NCI-H2029 treated with DMSO at 0.1 percent for 48 hours (cell line): ENCODE measurements around the gene GFOD1.
A peak's percentile ranks its signal among the peaks of the same experiment; 100 is the strongest.

Experiments
- DNase-seq: peaks from one replicate; lab custom pipeline; 2025; lab: John Stamatoyannopoulos, UW

Gene GFOD1

GRCh38 chr6:13423252-13423651, 64.1 kb downstream of the GFOD1 start:
- DNase-seq = no peak

GRCh38 chr6:13422681-13423221, 64.6 kb downstream of the GFOD1 start:
- DNase-seq = no peak

- no peak for DNase-seq
Observed at GRCh38 chr6:13421425-13422059, 65.9 kb downstream of the GFOD1 start.

- no peak for DNase-seq
Observed at GRCh38 chr6:13420269-13420668, 67.1 kb downstream of the GFOD1 start.

GRCh38 chr6:13419422-13420195, 67.8 kb downstream of the GFOD1 start:
- no peak for DNase-seq

- no peak for DNase-seq
Observed at GRCh38 chr6:13418844-13419243, 68.6 kb downstream of the GFOD1 start.

- DNase-seq = no peak
Observed at GRCh38 chr6:13417954-13418353, 69.4 kb downstream of the GFOD1 start.

- DNase-seq = no peak
Observed at GRCh38 chr6:13417431-13417830, 70.0 kb downstream of the GFOD1 start.

GRCh38 chr6:13415283-13415682, 72.1 kb downstream of the GFOD1 start:
- no peak for DNase-seq

- no peak for DNase-seq
Observed at GRCh38 chr6:13413900-13414555, 73.4 kb downstream of the GFOD1 start.

GRCh38 chr6:13413466-13413862, 73.9 kb downstream of the GFOD1 start:
- no peak for DNase-seq

GRCh38 chr6:13412639-13413465, 74.5 kb downstream of the GFOD1 start:
- peak; percentile 96 for DNase-seq

GRCh38 chr6:13412211-13412610, 75.2 kb downstream of the GFOD1 start:
- DNase-seq = no peak

GRCh38 chr6:13411484-13411883, 75.9 kb downstream of the GFOD1 start:
- DNase-seq = no peak

GRCh38 chr6:13409991-13410390, 77.4 kb downstream of the GFOD1 start:
- DNase-seq = no peak

- DNase-seq = no peak
Observed at GRCh38 chr6:13407709-13408695, 79.4 kb downstream of the GFOD1 start.

GRCh38 chr6:13407368-13407708, 80.1 kb downstream of the GFOD1 start:
- no peak for DNase-seq

- no peak for DNase-seq
Observed at GRCh38 chr6:13406781-13407180, 80.6 kb downstream of the GFOD1 start.

GRCh38 chr6:13405961-13406477, 81.4 kb downstream of the GFOD1 start:
- DNase-seq = no peak

- DNase-seq = no peak
Observed at GRCh38 chr6:13404892-13405254, 82.5 kb downstream of the GFOD1 start.
